H1 (cell line): Measurements from ENCODE around the gene G6PC1. TPM values are rescaled to one million over a fixed set of nuclear protein-coding genes. Genes with fewer than 3 reads are reported as not detected.

Experiments
- CTBP2 ChIP-seq: IDR thresholded peaks from 2 replicates; pipeline ENCODE4 v1.7.0; 2011; ENCODE audit warnings: borderline replicate concordance, mild to moderate bottlenecking, moderate library complexity, mixed read lengths, low read length; ENCODE audit not compliant: insufficient read depth, insufficient read length
- JUND ChIP-seq: IDR thresholded peaks from 2 replicates; pipeline ENCODE4 v1.6.1; 2011; ENCODE audit warnings: mild to moderate bottlenecking, improper control_type of control experiment, low read length
- SAP30 ChIP-seq: fragments of 300-600 bp; sonication (generic); IDR thresholded peaks from 2 replicates; pipeline ENCODE4 v1.7.1; 2012; ENCODE audit warnings: low read length, moderate library complexity, mild to moderate bottlenecking, inconsistent platforms; ENCODE audit not compliant: insufficient read depth, insufficient replicate concordance
- SP4 ChIP-seq: IDR thresholded peaks from 2 replicates; pipeline ENCODE4 v1.6.1; 2012; ENCODE audit warnings: low read length, inconsistent platforms
- ZNF274 ChIP-seq: IDR thresholded peaks from 2 replicates; pipeline ENCODE4 v1.7.0; 2012; ENCODE audit warnings: low read length, borderline replicate concordance; ENCODE audit errors: extremely low read depth
- polyA plus RNA-seq, 7 experiments: library from polyadenylated mRNA; depleted of rRNA in 3 of 7; stranded (reverse) in 5 of 7; unstranded in 2 of 7; fragments of >200 nt in 5 of 7; fragments of 200-250 nt in 2 of 7; gene quantifications; 1 replicate in 5 of 7; 2 replicates in 1 of 7; 4 replicates in 1 of 7; pipeline versions ENCODE4 v1.2.1 to v1.2.3, GENCODE V29; 2011 to 2013; ENCODE audit warnings: missing spikeins in 2 of 7, mixed read lengths in 2 of 7
- total RNA-seq: library from RNA; stranded (reverse); fragmentation: NEBNext Ultra II Directional; extraction: Animal tissue kit (Norgen Biotek cat#: 25700); gene quantifications from 2 replicates; pipeline ENCODE4 v1.2.1, GENCODE V29; 2021
- TF ChIP-seq, protein P1 (sequence below): fragments of 300-600 bp; sonication (generic); IDR thresholded peaks from 2 replicates; pipeline ENCODE4 v1.7.1; 2012; ENCODE audit warnings: low read length, moderate library complexity, mild to moderate bottlenecking, inconsistent platforms; ENCODE audit not compliant: insufficient replicate concordance

Gene G6PC1
- total and polyA plus RNA-seq, 2 of the 8 experiments (the other 6 are each of a cell fraction or from before 2014, with no cell fraction given) = 0.02 TPM; not detected in 1

DNA sequence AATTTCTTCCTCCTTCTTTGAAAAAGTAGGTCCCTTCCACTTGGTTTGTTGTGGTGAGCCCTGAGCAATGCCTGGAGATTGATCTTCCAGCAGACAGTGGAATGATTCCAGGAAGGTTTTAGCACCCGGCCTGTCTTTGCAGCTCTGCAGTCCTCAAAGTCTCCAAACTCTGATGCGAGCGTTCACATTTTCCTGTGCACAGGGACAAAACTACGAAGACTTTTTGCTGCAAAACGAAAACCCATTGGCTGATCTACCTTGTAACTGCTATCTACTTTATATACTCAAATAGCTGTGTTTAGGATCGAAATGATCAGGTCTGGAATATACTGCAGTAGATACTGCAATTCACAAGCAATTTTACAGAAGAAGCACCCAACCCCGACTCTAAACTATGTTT is 21.7 kb downstream of the G6PC1 start (continued):
- no peak for TF ChIP-seq SAP30
- TF ChIP-seq CTBP2 = no peak
- TF ChIP-seq SP4 = no peak
- no peak for TF ChIP-seq ZNF274
- TF ChIP-seq JUND = no peak
- TF ChIP-seq, protein P1, sequence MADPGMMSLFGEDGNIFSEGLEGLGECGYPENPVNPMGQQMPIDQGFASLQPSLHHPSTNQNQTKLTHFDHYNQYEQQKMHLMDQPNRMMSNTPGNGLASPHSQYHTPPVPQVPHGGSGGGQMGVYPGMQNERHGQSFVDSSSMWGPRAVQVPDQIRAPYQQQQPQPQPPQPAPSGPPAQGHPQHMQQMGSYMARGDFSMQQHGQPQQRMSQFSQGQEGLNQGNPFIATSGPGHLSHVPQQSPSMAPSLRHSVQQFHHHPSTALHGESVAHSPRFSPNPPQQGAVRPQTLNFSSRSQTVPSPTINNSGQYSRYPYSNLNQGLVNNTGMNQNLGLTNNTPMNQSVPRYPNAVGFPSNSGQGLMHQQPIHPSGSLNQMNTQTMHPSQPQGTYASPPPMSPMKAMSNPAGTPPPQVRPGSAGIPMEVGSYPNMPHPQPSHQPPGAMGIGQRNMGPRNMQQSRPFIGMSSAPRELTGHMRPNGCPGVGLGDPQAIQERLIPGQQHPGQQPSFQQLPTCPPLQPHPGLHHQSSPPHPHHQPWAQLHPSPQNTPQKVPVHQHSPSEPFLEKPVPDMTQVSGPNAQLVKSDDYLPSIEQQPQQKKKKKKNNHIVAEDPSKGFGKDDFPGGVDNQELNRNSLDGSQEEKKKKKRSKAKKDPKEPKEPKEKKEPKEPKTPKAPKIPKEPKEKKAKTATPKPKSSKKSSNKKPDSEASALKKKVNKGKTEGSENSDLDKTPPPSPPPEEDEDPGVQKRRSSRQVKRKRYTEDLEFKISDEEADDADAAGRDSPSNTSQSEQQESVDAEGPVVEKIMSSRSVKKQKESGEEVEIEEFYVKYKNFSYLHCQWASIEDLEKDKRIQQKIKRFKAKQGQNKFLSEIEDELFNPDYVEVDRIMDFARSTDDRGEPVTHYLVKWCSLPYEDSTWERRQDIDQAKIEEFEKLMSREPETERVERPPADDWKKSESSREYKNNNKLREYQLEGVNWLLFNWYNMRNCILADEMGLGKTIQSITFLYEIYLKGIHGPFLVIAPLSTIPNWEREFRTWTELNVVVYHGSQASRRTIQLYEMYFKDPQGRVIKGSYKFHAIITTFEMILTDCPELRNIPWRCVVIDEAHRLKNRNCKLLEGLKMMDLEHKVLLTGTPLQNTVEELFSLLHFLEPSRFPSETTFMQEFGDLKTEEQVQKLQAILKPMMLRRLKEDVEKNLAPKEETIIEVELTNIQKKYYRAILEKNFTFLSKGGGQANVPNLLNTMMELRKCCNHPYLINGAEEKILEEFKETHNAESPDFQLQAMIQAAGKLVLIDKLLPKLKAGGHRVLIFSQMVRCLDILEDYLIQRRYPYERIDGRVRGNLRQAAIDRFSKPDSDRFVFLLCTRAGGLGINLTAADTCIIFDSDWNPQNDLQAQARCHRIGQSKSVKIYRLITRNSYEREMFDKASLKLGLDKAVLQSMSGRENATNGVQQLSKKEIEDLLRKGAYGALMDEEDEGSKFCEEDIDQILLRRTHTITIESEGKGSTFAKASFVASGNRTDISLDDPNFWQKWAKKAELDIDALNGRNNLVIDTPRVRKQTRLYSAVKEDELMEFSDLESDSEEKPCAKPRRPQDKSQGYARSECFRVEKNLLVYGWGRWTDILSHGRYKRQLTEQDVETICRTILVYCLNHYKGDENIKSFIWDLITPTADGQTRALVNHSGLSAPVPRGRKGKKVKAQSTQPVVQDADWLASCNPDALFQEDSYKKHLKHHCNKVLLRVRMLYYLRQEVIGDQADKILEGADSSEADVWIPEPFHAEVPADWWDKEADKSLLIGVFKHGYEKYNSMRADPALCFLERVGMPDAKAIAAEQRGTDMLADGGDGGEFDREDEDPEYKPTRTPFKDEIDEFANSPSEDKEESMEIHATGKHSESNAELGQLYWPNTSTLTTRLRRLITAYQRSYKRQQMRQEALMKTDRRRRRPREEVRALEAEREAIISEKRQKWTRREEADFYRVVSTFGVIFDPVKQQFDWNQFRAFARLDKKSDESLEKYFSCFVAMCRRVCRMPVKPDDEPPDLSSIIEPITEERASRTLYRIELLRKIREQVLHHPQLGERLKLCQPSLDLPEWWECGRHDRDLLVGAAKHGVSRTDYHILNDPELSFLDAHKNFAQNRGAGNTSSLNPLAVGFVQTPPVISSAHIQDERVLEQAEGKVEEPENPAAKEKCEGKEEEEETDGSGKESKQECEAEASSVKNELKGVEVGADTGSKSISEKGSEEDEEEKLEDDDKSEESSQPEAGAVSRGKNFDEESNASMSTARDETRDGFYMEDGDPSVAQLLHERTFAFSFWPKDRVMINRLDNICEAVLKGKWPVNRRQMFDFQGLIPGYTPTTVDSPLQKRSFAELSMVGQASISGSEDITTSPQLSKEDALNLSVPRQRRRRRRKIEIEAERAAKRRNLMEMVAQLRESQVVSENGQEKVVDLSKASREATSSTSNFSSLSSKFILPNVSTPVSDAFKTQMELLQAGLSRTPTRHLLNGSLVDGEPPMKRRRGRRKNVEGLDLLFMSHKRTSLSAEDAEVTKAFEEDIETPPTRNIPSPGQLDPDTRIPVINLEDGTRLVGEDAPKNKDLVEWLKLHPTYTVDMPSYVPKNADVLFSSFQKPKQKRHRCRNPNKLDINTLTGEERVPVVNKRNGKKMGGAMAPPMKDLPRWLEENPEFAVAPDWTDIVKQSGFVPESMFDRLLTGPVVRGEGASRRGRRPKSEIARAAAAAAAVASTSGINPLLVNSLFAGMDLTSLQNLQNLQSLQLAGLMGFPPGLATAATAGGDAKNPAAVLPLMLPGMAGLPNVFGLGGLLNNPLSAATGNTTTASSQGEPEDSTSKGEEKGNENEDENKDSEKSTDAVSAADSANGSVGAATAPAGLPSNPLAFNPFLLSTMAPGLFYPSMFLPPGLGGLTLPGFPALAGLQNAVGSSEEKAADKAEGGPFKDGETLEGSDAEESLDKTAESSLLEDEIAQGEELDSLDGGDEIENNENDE = no peak
